Gastrocnemius medialis (tissue), 4 donors: ENCODE data around the gene GORAB.

Experiments used
- POLR2A ChIP-seq, 2 donors: fragments of 450-650 bp; IDR thresholded peaks; one replicate each; pipeline ENCODE4 v1.6.1; 2017; ENCODE audit warnings: antibody characterized with exemption in 2 of 2, mild to moderate bottlenecking in 2 of 2, moderate library complexity in 2 of 2
- TF ChIP-seq, protein P1 (sequence below), 5 experiments: fragments of 450-650 bp in 3 of 5; fragments of 200-600 bp in 2 of 5; sonication (generic) in 2 of 5; IDR thresholded peaks in 4 of 5; conservative IDR thresholded peaks in 1 of 5; 1 replicate in 4 of 5; 2 replicates in 1 of 5; pipeline ENCODE4 v1.5.1; 2016 to 2019; ENCODE audit warnings: antibody characterized with exemption in 5 of 5, mild to moderate bottlenecking in 3 of 5, moderate library complexity in 3 of 5

DNA sequence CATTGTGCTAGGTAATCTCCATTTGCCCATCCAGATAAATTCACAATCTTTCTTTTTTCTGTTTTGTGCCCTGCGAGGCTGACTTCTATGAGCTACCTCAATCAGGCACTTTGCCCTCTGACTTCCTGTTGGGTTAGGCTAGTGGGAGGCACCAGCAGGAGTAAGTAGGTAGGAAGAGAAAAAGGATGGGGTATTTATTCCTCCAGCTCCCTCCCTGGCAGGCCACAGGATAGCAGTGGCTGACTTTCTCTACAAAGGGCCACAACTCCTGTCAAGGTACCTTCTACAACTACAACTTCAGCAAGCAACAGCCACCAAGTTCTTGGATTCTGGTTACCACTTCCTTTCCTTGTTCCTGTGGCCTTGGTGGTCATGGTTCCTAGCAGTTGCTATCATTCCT is 18.8 kb upstream of the GORAB start:
- TF ChIP-seq, protein P1, sequence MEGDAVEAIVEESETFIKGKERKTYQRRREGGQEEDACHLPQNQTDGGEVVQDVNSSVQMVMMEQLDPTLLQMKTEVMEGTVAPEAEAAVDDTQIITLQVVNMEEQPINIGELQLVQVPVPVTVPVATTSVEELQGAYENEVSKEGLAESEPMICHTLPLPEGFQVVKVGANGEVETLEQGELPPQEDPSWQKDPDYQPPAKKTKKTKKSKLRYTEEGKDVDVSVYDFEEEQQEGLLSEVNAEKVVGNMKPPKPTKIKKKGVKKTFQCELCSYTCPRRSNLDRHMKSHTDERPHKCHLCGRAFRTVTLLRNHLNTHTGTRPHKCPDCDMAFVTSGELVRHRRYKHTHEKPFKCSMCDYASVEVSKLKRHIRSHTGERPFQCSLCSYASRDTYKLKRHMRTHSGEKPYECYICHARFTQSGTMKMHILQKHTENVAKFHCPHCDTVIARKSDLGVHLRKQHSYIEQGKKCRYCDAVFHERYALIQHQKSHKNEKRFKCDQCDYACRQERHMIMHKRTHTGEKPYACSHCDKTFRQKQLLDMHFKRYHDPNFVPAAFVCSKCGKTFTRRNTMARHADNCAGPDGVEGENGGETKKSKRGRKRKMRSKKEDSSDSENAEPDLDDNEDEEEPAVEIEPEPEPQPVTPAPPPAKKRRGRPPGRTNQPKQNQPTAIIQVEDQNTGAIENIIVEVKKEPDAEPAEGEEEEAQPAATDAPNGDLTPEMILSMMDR (IDR thresholded peaks at IDR 0.05 in 4 of 5, conservative IDR thresholded peaks at IDR 0.05 in 1 of 5): no peak
- no peak for TF ChIP-seq POLR2A (IDR thresholded peaks at IDR 0.05)
